Measurements from ENCODE around the gene COG1.

COG1 gene

DNA sequence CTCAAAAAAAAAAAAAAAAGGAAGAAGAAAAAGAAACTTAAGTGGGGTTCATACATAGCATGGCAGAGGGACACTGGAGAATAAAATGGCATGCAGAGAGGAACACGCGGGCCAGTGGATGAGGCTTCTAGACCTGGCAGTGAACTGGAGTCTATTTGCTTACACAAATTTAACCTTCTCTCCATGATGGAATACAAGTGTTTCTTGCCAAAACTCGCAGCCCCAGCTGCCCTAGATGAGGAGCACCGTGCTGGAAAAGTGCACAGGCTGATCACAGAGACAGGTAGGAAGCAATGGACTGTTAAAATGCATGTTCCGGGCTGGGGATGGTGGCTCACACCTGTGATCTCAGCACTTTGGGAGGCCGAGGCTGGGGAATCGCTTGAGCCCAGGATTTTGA is 18.7 kb upstream of the COG1 start:
- DNase-seq, result no peak

DNA sequence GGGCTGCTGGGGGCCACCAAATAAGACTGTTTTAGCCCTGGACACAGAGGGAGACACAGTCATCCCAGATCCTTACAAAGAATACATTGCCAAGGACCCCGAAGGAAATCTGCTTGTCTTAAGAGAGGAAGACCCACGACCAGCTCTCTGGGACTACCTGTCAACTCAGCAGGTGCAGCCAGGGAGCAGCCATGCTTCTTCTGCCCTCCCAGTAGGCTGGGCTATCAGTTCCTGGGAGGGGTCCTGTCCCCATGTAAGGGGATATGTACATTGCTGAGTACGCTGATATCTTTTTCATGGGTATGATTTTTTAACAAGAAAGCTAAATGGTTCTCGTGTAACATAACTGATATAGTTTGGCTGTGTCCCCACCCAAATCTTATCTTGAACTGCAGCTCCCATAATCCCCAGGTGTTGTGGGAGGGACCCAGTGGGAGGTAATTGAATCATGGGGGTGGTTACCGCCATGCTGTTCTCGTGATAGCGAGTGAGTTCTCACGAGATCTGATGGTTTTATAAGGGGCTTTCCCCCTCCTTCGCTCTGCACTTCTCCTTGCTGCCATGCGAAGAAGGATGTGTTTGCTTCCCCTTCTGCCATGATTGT is 16.8 kb upstream of the COG1 start:
- no peak for DNase-seq

DNA sequence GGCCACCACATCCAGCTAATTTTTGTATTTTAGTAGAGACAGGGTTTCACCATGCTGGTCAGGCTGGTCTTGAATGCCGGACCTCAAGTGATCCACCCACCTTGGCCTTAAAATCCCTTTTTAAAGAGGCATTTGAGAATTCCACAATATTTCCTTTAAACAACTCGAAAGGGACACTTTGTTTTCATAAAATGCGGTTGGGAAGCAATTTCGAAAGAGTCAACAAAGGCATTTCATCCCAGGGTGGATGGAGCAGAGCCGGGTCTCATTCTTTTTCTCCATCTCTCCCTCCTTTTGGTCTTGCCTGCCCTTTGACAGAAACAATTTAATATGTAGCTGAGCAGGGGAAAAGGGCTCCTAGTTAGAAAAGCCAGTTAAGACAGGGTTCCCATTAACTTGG is 13.5 kb upstream of the COG1 start:
- DNase-seq, result no peak

DNA sequence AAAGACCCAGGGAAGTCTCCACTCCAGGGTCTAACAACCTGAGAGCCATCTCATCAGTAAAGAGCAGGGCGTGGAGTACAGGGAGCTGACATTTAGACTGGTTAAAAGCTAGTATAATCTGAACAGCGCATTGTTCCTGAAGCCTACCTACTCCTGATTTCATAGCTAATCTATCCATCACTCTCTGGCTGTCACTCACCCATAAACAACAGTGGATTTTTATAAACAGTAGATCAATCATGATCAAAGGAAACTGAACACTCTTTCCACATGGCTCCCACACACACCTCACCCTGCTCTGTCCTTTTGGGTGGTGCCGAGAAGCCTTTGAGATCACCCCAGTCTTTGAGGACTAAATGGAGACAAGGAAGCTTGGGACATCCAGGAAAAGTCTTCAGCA is 13.0 kb upstream of the COG1 start:
- no peak for DNase-seq

DNA sequence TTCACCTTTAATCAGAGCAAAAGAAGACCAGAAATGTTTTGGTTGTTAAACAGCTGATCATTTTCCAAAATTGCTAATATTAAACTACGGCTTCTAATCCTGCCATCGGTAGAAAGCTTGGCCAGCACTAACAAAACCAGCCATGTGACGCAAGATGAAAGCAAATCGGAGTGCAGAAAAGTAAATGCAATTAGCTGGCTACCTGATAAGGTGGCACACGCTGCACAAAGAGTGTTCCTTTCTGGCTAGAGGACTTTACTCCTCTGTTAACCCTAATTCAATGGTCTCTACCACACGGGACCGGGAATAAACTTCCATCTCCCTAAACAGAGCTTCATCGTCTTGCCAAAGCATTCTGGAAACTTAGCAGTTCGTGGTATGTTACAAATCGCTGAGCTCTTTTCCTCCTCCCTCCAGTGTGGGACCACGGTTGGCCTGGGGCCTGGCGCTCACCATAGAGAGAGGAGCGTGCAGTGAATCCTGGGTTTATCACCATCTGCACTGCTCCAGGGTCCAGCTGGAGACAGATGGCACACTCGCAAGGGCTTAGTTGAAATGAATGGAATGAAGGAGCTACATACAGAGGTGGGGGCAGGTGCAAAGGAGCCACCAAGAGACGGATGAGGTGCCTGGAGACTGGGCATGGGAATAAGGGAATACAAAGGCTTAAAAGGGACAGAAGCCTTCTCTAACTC is 10.1 kb upstream of the COG1 start:
- no peak for DNase-seq

DNA sequence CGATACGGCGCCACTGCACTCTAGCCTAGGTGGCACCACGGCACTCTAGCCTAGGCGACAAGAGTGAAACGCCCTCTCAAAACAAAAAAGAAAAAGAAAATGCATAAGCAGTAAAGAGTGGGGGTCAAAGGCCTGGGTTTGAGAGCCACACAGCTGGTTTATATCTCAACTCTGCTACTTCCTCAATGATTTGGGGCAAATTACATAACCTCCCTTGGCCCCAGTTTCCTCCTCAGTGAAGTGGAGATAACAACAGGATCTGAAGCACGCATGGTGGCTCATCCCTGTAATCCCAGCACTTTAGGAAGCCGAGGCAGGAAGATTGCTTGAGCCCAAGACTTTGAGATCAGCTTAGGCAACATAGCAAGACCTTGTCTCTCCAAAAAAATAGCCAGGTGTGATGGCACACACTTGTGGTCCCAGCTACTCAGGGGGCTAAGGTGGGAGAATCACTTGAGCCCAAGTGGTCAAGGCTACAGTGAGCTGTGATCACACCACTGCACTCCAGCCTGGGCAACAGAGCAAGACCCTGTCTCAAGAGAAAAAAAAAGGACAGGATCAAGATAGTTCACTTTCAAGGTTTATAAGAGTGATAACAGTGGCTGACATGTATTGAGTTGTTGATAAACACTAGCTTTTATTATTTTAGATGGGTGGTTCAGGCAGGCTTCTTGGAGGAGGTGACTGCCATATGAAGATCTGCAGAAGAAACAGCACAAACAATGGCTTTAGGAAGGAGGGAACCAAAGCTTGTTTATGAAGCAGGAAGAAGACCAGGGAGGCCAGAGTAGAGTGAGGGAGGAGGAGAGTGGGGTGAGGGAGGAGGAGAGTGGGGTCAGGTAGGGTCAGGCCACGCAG is 8.5 kb upstream of the COG1 start:
- DNase-seq, result no peak

DNA sequence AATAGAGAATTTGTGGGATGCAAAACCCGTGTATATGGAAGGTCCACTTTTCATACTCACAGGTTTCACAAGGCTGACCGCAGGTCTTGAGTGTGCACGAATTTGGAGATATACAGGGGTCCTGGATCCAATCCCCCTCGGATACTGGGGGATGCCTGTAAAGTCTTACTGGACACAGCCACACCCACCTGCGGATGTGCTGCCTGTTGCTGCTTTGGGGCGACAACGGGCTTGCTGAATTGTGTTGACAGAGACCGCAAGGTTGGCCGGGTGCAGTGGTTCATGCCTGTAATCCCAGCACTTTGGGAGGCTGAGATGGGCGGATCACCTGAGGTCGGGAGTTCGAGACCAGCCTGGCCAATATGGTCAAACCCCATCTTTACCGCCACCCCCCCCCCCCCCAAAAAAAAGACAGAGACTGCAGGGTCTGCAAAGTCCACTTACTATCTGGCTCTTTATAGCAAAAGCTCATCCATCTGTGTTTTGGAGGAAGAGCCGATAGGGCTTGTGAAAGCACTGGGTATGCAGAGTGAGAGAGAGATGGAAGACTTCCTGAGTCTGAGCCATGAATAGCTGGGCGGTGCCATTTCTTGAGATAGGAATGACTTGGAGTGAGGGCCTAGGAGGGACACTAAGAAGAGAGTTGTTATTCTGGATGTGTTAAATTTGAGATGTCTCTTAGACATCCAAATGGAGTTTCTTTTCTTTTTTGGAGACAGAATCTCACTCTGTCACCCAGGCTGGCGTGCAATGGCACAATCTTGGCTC is 6.4 kb upstream of the COG1 start:
- DNase-seq, result no peak

DNA sequence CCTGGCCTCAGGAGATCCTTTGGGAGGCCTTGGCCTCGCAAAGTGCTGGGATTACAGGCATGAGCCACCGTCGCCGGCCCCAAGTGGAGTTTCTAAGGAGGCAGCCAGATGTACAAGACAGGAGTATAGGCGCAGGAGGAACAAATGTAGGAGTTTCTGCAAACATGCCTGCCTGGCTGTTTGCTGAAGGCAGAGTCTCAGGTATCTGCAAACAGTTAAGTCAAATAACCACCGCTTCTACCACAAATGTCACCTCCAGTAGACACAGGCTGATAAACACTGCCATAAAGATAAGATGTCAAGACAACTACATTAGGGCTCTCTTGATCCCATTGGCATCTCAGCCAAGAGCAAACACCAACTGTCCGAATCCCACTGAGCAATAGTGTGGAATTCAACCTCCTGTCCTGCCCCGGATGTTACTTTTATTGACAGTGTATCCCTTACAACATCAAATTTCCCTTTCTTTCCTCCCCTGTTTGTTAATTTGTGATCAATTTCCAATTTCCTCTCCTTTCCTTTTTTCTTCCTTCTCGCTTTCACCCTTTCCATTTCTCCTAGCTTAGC is 5.6 kb upstream of the COG1 start:
- no peak for DNase-seq

DNA sequence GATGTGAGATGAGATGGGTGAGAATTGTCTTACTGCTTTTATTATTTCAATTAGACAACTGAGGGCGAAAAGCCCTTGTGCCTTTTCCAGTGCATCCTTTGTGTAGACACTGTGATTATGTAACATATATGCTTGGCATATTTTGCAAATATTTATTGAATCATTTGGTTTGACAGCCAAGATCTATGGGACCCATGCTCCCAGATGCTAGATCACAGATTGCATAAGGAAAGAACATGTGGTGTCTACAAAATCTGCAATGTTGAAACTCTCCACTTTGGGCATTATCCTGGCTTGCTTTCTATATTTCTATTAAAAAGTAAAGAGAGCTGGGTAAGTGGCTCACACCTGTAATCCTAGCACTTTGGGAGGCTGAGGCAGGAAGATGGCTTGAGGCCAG is 4.8 kb upstream of the COG1 start:
- DNase-seq, result no peak

DNA sequence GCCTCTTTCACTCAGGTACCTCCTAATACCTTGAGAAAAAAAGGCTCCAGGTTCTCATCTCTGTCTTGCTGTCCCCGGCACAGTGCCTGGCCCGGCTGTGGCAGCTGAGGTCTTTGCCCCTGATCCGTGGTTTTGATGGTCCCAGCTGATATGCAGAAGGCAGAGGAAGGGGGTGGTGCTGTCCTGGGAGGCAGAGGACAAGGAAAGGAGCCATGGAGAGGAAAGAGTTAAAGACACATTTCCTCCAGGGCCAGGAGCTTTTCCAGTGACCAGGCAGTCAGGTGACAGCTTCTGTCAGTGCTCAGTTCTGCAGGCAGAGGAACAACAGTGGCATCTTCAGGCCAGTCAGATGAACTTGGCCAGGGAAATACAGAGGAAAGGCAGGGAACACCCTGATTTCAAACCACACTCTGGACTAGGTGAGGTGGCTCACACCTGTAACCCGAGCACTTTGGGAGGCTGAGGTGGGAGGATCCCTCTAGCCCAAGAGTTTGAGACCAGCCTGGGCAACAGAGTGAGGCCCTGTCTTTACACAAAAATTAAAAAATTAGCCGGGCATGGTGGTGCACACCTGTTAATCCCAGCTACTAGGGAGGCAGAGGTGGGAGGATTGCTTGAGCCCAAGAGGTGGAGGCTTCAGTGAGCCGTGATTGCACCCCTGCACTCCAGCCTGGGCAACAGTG is 3.3 kb upstream of the COG1 start:
- no peak for DNase-seq

DNA sequence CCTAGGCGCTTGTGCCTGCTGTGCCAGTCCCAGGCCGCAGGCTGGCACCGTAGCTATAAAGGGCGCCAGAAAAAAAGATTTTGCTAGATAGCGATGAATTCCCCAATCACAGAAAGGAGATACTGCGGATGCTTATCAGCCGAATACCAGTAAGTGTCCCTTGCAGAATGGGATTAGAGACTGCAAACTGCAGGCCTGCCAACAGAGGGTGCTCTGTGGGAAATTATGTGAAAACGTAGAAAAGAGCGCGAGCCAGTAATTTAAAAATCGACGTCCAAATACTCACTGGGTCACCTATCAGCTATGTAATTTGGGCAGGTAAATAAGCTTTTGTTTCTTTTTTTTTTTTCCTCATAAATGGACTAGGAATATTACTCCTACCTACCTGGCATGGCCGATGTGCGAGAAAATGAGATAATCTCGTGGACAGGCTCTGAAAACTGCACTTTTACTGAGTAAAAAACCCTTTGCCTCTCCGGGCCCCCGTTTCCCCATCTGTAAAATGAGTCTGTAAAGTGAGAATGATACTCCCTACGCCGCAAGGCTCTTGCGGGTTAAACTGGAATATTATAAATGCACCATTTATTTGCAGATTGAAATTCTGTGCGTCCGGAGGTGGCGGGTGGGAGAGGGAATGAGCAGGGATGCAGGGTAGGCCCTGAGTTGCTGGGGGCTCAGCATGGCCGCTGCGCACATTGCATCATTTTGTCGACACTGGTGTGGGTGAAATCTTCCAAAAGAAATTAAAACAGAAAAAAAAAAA is 1.2 kb upstream of the COG1 start:
- DNase-seq, result peak; percentile 63

DNA sequence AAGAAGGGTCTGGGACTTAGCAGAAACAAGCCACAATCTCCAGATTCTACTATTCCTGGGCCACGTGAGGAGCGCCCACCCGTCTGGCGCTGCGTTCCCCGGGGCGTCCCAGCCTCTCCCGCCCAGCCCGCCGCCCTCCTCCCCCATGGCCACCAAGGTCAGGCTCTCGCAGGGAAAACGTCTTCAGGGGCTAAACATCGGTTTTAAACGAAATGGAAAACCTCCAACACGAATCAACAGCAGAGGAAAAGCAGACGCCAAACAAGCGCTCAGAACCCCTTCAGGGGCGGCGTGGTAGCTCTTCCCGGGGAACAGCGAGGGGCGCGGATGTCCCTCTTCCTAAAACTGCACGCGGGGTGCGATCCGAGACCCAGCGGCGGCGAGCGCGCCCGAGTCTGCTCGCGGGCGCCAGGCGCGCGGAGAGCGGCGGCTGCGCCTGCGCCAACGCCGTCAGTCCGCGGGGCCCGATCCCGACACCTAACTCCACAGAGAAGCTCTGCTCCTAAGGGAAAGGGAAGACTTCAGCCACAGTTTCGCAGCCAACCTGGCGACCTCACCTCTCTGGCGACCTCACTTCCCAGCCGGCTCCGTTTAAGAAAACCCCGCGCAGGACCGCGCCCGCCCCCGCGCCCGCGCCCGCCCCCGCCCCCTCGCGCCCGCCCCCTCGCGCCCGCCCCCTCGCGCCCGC is 505 bp upstream of the COG1 start:
- DNase-seq, result peak; percentile 68

DNA sequence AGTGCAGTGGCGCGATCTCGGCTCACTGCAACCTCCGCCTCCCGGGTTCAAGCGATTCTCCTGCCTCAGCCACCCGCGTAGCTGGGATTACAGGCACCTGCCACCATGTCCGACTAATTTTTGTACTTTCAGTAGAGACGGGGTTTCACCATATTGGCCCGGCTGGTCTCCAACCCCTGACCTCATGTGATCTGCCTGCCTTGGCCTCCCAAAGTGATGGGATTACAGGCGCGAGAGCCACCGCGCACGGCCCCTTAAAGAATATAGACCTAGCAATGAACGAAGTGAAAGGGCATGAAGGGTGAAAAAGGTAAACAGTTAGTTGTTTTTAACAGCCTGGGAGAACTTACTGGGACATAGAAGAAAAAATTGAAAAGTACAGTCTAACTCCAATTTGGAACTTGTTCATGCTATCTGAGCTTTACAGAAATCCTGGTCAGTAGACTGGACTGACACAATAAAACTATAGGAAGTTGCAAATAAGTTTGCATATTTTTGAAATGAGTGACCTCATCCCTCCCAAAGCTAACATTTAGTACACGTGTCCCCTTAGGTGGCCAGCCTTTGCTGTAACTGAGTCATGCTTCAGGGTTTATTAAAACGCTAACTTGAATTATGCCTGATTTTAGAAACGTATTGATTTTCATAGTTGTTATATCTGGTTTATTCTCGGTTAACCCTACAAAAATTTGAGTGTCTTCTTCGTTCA is 1.8 kb downstream of the COG1 start:
- no peak for DNase-seq

DNA sequence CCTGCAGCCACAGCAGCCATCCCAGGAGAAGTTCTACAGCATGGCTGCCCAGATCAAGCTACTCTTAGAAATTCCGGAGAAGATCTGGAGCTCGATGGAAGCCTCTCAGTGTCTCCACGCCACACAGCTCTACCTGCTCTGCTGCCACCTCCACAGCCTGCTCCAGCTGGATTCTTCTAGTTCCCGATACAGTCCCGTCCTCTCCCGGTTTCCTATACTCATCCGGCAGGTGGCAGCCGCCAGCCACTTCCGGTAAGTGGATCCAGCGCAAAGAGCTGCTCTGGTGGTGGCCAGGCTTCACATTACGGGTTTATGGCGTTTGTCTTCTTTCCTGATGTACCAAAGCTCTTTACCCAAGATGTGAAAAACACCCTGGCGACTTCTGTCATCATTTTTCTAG is 3.6 kb downstream of the COG1 start:
- no peak for DNase-seq

DNA sequence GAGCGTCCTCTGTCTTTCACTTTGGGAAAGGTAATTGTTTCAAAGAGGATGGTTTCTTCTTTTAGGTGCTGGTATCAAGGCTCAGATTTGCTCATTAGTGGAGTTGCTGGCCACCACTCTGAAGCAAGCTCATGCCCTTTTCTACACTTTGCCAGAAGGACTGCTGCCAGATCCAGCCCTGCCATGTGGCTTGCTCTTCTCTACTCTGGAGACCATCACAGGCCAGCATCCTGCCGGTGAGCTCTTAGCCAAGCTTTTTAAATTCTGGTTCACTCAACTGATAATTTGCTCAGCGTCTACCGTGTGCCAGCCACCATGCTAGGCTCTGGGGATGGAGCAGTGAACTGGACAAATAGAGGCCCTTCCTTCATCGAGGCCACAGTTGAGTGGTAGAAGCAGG is 4.3 kb downstream of the COG1 start:
- DNase-seq, result no peak

DNA sequence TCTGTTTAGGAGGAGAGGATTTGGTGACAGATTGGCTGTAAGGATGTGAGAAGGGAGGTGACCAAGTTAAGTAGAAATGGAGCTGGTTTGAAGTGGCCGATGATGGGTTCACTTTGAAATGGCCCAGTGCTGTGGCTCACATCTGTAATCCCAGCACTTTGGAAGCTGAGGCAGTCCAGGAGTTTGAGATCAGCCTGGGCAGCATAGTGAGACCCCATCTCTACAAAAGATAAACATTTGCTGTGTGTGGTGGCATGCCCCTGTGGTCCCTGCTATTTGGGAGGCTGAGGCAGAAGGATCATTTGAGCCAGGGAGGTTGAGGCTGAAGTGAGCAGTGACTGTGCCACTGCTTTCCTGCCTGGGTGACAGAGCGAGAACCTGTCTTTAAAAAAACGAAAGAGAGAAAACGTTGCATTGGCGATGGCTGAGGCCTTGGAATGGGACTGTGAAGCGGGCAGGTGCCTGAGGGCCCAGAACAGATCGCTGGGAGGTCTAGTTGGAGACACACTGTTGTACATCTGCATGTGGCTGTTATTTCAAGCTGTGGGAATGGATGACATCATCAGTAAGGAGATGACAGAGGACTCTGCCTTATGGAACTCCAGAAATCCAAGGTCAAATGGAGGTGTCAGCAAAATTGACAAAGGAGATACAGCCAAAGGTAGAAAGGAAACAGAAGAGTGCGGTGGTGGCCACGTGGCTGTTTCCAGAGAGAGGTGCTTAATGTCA is 5.5 kb downstream of the COG1 start:
- no peak for DNase-seq

DNA sequence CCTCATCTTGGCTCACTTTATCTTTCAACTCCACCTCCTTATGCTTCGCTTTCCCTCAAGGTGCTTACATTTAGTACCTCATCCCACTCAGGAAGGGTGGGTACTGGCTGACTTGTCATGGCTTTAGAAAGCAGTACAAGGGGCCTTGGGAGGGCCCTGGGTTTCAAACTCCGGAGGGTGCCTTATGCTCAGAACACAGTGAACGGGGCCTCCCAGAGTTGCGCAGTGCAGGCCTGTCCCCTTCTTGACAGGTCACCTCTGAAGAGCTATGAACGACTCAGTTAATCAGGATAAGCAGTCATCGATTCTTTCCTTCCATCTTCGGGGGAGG is 6.0 kb downstream of the COG1 start:
- DNase-seq, result no peak

DNA sequence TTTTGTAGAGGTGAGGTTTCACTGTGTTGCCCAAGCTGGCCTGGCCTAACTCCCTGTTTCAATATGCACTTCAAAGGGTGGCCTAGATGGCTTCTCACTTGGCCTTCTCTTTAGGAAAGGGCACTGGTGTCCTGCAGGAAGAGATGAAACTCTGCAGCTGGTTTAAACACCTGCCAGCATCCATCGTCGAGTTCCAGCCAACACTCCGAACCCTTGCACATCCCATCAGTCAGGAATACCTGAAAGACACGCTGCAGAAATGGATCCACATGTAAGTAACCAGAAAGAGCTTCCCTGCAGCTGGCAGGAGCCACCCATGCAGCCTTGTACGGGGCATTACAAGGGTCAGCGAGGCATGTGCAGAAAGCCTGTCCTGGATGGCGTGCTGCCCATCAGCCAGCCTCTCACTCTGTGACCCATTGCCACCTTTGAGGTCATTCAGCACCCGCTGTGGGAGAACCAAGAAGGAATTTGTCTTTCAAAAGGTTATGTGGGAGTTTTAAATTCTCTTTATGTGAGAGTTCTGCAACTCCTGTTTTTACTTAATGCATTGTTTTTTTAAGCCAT is 7.0 kb downstream of the COG1 start:
- DNase-seq, result no peak

DNA sequence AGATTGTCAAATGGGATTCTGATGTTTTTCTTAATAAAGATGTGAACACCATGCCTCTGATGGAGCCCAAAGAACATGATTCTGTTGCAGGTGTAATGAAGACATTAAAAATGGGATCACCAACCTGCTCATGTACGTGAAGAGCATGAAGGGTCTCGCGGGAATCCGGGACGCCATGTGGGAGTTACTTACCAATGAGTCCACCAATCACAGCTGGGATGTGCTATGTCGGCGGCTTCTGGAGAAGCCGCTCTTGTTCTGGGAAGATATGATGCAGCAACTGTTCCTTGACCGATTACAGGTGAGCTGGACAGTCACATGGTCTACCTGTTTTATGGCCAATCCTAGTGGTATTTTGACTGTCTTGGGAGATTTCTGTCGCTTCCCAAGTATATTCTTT is 7.6 kb downstream of the COG1 start:
- DNase-seq, result no peak
